Forelimb muscle (tissue), 1 donor: ENCODE measurements around the gene MTHFR. TPM values are rescaled to one million over a fixed set of nuclear protein-coding genes. Genes with fewer than 3 reads are reported as not detected.
"Not testable (repeated sequence)": the region's sequence is repeated elsewhere in the genome, so short reads cannot be mapped to it uniquely, and the experiment has no call there.

Experiments
- DNase-seq: peaks from one replicate; pipeline ENCODE4 v3.0.0-alpha.2; 2013; ENCODE audit warnings: low read depth
- polyA plus RNA-seq: library from polyadenylated mRNA; unstranded; fragments of 120-200 nt; gene quantifications from one replicate; pipeline ENCODE4 v1.2.1, GENCODE V29; 2013; ENCODE audit not compliant: insufficient read length

The MTHFR gene
- polyA plus RNA-seq, 1 donor = 38.7 TPM

DNA sequence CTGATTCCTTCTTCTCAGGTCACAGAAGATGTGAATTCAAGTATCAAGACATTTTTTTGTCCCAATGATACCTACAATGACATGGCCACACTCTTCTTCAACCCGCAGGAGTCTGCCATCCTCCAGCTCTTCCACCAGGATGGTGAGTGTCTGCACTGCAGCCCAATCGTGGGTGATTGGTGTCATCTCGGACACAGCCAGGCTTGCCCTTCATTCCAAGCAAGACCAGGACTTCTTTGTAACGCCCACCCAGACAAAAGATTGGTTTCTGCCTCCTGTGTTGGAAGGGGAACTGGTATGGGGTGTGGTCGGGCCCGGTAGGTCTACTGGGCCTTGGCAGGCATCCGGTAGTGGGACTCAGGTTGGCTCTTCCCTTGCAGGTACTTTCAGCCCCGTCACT is 27.7 kb upstream of the MTHFR start:
- DNase-seq = no peak

DNA sequence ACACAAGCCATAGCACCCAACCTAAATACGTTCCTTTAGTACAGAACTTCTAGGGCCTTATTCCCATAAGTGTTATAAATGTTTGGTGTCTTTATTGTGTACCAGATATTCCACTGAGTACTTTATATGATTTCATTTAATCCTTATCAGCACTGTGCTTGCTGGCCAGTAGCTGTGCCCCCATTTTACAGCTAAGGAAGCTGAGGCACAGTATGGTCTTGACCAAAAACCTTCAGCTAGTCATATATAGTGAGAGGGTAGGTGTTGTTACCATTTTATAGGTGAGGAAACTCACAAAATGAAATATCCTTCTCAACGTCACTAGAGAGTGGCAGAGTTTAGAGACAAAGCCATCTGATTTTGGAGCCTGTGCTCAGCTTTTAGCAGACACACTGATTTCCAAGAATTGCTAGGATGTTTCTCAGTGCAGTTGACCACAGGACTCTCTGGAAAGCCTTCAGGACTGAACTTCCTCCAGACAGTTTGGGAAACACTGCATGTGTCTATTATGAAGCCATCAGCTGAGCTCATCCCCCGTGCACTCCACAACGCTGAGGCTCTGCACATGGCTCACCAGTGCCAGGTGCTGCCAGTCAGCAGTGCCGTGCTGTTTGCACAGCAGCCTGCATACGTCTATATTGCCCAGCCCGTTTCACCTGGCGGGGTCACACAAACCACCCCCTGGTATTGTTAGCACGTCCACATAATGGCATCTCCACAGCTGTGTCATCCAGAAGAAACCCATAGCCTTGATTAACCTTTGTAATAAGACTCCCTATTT is 26.4 kb upstream of the MTHFR start:
- DNase-seq = no peak

DNA sequence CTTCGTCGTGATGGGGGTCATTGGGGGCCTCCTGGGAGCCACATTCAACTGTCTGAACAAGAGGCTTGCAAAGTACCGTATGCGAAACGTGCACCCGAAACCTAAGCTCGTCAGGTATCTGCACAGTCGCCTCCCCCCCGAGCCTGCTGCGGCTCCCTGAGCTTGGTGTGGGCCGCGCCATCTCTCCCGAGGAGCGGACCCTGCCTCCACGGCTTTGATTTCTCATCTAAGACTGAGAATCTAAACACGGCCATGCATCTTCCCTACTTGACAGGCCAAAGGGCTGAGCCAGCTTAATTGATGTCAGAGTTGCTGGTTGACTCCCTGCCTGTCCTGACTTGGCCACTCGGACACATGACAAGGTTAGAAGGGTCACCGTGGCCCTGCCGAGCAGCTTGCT is 22.7 kb upstream of the MTHFR start:
- no peak for DNase-seq

DNA sequence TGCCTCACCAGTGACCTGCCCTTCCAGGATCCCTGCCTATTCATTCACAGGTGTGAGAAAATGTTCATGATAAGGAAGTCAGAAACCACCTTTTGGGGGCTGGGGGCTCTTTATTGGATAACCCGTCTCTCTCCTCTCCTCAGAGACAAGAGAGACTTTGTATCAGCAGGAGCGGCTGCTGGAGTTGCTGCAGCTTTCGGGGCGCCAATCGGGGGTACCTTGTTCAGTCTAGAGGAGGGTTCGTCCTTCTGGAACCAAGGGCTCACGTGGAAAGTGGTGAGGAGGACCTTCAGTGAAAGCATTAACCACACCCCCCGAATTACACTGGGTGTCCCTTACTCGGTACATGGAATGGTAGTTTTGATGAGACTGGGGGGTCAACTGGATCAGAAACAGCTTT is 21.2 kb upstream of the MTHFR start:
- DNase-seq = no peak

DNA sequence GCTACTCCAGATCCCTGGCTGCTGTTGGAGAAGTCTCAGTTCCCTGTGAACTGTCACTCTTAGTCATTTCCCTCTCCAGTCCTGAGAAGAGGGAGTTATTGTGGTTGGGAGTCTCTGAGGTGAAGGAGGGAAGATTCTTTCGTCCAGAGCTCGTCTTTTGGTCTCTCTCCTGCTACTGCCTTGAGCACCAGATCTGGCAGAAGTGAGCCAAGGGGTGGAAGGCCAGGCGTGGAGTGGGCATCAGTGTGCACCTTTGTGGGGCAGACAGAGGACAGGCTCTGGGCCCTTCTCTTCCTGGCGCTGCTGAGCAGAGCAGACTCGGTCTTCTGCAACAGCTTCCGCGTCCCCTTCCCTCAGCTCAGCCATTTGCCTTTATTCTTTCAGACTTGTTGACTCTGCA is 19.4 kb upstream of the MTHFR start:
- DNase-seq = no peak

DNA sequence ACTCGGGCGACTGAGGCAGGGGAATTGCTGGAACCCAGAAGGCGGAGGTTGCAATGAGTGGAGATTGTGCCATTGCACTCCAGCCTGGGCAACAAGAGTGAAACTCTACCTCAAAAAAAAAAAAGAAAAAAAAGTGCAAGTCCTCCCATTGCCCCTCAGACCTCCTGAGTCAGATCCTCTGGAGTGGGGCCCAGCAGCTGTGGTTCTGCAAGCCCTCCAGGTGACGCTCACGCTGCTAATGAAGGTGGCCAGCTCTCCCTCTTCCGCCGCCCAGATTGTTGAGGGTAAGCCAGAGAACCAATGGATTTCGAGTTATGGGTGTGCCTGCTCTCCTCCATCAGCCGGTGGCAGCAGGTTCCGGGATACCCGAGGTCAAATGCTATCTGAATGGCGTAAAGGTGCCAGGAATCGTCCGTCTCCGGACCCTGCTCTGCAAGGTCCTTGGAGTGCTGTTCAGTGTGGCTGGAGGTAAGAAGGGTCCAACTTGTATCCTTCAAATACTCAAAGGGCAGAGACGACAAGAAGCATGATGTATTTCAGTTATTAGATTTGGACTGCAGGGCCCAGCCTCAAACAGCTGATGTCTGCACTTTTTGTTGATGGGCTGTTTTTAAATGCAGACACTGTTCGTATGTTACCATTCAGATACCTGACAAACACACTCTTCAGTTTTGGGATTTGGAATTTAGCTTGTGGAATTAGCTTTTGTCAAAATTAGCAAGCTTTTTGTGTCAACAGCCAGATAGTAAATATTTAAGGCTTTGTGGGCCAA is 17.8 kb upstream of the MTHFR start:
- DNase-seq = no peak

DNA sequence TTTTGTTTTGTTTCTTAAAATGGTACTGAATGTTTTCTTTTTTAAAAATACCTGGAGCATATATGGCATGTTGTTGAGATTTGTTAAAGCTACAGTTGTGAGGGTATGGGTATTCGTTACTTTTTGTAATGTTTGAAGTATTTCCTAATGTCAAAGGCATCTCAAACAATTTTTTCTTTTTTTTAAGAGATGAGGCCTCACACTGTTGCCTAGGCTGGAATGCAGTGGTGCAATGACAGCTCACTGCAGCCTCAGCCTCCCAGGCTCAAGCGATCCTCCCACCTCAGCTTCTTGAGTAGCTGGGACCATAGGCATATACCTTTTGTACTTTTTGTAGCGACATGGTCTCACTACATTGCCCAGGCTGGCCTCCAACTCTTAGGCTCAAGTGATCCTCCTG is 16.3 kb upstream of the MTHFR start:
- no peak for DNase-seq

DNA sequence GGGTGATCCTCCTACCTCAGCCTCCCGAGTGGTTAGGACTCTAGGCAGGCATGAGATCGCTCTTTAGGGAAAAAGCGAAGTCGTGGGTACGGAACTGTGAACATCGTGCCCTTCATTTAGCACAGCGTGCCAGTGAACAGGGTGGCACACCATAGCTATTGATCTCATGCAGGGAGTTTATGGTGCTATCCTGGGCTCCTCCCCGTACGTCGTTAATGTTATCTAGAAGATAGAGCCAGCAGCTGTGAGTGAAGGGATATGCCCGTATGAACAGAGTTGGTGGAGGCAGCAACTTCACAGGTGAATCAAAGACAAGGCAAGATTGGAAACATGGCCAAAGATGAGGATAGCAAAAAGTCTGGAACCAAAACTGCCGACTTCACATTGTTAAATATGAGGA is 11.4 kb upstream of the MTHFR start:
- no peak for DNase-seq

DNA sequence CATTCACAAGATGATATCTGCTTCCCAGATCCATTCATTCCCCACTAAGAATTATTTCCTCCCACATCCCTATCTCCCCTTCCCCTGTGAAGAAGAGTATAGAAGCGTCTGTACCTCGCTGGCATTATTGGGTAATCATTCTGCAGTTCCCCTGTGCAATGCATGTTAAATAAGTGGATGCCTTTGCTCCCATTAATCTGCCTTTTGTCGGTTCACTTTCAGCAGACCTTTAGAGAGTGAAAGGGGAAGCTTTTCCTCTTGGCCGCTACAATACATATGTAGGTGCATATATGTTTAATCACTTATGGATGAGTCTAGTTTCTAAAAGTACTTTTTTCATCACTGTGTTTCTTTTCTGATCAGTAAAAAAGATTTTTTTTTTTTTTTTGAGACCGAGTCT is 7.3 kb upstream of the MTHFR start:
- no peak for DNase-seq

DNA sequence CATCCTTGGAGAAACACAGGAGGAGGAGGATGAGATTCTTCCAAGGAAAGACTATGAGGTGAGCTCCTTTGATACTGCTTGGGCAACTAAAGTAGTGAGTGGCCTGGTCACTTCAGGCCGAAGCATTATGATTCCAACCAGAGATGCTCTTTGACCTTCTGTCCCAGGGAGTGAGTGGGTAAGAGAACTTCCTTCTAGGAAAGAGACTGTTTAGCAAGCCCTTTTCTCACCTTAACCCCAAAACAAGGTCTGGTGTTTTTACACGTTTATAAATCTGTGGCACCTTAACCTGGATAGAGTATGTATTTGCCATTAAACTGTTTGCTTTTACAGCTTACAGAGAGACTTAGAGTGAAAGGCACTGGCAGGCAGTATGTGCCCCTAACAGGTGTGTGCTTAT is 1.4 kb upstream of the MTHFR start:
- DNase-seq = no peak

DNA sequence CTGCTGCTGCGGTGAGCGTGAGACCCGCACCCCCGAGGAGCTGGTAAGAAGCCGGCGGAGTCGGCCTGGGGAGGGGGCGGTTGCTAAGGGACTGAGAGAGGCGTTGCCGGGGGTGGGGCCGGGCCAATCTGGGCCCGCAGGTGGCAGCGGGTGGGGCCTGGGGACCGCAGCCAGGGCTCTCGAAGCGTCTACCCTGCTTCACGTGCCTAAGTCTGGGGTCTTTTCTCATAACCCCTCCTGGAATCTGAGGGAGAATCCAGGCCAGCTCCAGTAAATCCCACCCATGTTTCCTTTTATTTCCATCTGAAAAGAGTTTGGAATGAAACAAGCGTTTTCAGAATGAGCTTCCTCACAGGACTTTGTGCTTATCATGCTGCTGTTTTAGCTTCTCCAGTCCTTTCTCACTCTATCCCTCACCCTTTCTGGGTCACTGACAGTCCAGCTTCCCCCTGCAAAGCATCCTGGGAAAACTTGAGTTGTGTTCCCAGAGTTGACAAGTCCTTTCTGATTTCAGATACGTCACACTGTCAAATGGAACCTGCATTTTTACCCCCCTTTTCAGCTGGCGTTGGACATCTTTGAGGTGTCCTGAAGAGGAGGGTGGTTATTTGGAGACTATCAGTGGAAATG is 658 bp upstream of the MTHFR start:
- DNase-seq = no peak

DNA sequence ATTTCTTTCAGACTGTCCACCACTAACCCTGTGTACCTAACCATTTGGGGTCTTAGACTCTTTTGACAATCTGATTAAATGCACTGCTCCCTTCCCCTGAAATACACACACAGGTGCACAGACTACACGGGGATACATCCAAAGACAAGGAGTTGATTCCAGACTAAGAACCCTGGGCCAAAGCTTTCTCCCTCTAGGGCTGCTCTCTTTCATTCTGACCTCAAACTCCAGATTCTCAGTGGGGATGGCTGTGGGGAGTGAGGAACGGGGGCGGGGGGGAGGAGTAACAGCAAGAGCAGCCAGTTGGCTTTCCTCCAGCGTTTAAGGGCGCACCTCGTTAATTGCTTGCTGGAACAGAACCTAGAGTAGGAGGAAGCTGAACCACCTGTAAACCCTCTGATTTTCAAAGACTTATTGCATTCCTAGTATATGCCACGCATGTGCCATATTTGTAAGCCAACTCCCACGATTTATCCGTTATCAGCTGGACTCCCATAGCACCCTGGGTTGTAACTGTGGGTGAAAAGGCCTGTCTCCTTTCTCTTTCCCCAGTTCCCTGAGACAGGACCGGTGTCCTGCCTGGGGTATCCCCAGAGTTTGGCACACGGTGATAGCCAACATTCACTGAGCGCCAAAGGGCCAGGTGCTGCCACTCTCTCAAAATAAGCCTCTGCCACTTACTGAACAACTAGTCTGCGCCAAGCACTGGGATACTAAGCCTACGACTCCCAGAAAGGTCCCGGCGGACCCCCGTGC is 920 bp downstream of the MTHFR start:
- no peak for DNase-seq

DNA sequence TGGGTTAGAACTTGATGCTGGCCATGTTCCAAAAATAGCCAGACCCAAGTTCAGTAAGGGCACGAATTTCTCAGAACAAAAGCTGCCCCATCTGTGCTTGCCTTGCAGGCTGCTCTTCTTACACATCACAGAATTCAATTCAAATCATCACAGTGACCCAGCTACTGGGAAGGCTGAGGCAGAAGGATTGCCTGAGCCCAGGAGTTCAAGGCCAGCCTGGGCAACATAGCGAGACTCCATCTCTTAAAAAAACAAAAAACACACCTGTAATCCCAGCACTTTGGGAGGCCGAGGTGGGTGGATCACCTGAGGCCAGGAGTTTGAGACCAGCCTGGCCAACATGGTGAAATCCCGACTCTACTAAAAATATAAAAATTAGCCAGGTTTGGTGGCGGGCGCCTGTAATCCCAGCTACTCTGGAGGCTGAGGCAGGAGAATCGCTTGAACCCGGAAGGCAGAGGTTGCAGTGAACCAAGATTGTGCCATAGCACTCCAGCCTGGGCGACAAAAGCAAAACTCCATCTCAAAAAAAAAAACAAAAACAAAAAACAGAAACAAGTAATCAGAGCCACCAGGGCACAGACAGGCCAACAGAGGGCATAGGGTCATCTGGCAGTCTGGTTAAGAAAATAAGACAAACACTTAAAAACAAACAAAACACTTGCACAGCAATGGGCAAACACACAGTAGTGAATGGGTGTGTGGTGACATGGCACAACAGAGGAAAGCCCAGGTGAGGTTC is 1.7 kb downstream of the MTHFR start:
- not testable (repeated sequence) for DNase-seq

DNA sequence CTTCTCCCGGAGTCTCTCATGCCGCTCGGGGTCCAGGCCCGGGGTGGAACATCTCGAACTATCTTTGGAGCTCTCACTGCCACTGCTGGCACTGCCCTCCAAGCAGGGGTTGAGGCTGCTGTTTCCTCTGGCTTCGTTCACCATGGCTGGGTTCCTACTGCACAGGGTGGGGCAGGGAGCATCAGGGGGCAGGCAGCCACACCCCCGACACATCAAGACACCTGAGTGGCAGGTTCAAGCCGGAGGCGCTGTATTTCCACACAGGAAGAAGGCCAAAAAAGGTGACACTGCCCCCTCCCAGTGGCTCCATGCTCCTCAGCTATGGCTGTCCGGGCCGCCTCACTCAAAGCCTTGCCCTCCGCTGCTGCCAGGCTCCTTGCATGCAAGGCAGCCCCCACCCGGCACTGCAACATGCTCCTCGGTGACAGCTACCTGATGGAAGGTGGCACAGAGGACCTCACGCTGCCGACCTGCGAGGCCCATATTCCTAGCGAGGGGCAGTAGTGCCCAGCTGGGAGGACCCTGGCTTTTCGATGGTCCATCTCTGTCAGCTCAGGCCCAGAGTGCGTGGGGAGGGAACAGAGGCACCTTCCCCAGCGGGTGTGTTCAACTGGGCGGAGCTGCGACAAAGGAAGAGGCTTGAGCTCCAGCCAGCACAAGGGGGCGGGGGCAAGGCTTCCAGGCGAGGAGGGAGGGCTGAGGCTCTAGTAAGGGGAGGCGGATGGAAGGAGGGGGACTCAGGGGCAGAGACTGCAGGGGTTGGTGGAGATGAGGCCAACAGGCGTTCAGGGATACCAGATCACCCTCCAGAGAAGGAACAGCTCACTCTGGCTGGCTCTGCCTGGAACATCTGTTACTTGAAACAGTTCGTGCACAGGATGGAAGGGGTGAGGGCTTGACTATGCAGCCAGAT is 2.5 kb downstream of the MTHFR start:
- peak; percentile 63 for DNase-seq

DNA sequence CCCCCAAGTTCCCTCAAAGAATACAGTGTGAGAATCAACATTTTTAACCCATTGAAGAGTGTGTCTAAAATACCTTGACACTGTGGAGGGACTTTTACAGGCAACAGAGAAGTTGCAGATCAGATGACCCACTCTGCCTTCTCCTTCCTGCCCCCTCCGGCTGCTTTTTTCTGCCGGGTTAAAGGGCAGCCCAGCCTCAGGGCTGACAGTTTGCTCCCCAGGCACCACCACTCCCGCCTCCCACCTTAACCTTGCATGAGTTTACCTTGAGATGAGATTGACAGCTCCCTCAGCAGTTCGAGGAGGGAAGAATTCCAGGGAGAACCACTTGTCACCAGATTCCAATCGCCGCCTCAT is 3.2 kb downstream of the MTHFR start:
- no peak for DNase-seq

DNA sequence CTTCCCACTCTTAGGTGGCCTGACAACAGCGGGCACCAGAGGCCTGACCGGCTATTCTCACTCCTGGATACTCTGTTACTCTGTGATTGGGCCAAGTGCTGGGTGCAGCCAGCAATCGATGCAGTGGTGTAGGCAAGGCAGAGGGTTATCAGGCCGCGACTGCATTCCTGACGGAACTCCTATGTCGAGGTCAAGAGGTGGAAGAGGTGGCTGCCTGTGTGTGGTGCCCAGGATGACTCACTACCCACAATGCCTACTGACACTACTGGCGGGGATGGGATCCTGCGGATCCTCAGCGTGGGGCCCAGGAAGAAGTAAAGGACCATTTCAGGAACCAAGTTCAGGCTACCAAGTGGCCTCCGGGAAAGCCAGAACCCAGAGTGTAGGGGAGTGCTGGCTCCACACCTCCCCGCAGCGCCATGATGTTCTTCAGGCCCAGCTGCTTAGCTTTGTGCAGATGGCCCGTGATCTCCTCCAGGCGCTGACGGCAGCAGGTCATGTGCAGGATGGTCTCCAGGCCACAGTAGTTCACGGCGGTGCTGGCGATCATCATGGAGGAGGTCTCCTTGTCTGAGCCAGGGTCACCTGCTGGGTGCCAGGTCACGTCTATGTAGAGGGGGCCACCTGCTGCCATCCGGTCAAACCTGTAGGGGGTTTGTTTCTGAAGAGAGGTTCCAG is 4.9 kb downstream of the MTHFR start:
- DNase-seq = no peak

DNA sequence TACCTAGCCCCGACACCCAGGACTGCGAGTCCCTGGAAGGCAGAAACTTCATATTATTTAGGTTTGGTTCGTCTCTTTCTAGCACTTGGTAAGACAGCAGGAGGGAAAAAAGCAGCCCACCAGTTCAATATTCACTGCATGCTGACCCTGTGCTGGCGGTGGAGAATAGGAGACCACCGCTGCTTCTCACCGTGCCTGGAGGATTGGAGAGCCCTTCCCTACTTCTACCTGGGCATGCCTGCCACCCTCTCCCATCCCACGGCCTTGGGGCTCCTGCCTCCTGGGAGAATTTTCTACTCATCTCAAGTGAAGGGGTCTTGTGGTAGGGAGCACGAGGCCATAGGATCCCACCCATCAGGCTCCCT is 5.4 kb downstream of the MTHFR start:
- no peak for DNase-seq

DNA sequence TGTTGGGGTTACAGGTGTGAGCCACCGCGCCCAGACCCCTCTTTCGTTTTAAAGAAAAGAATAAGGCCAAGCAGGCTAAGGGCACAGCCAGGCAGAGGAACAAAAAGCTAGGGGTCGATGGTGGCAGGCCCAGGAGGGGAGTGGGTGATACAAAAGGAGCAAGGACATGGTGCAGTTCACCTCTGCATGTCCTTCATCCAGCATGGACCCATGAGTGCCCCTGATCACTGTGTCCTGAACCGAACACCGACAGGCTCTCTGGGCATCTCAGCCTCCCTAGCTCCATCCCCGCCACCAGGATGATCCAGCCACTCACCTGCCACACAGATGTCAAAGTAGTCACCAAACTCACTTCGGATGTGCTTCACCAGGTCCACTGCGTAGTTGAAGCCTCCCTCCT is 5.9 kb downstream of the MTHFR start:
- DNase-seq = no peak

DNA sequence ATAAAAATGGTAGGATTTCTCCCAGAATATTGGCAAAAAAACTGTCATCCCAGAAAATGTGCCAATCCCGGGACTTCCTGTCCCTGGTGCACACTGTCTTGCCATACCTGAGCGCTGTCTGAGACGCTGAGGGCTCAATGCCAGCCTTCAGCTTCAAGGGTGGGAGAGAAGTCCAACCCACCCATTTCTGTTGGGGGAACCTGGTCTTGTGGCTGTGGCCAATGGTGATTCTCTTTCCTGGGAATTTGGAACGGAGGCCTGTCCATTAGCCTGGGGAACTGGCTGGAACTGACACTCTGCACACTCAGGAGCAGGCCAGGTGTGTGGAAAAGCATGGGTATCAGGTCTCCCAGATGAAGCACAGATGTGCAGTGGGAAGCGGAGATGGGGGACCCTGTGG is 6.7 kb downstream of the MTHFR start:
- DNase-seq = no peak
